ENCODE results near the gene PGC. TPM values are rescaled to one million over a fixed set of nuclear protein-coding genes. Genes with fewer than 3 reads are reported as not detected.

The PGC gene
- total RNA-seq, 4 donors from 2014 or later = 0.62 TPM; not detected in 3

DNA sequence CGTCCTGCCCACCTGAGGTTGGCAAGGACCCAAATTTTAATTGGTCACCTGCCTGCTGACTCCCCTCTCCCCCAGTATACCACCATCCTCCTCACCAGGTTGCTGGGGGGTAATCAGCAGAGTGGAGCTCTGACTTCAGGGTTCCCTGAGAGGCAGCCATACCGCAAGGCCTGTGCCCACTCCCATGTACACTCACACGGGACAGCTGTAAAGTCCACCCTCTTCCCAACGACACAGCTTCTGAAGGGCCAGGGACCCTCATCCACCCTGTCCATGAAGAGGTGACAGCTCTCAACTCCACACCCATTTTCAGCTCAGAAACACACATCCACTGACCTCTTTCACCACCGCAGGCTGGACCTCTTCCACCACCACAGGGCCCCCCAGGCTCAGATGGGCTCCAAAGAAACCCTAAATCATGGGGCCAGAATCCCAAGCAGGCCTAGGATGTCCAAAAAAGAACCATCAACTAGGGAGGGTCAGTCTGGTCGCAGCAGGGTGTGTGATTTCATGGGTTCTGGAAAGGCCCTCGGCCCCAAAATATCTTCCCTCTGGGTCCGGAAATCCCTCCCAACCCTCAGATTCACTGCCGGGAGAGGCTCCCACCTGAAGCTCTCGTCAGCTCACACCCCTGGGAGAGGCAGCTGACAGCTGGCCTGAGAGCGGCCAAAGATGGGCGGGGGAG lies 41.7 kb downstream of the PGC start:
- peaks cover 0 to 81% (median 43%) of the 10 kb centered on the region in 3 donors for H3K4me1 ChIP-seq
- WGBS, 2 donors (ENCODE audit: low coverage in 1 of 2) = 60% methylated on average over 1 of the region's 12 CpGs; no CpG with 5 or more reads in 1 of the 2 donors
- no peak for ATAC-seq

DNA sequence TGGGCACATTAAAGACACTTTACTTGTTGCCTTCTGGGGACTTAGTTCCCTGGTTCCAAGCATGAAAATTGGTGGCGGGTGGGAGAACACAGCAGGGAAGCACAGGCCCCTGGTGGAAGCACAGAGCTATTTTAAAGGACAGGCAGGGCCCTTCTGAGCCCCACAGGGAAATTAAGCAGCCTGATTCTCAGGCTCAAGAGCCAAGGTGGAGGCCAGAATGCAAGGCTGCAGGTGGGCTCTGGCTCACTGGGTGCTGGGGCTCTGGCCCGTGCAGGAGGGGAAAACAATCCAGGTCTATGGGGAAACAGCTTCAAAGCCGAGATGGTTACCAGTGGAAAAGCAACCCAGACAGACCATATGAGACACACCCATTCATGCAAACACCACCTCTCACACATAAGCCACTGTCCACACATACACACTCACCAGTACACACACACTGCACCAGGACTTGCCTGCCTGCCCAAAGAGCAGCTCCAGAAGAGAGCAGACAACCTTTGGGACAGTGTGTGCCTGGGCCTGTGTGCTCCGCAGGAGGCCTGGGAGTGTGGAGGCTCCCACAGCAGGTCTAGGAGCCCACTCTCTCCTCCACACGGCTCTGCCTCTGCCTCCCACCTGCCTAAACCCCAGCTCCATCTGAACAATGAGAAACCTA lies 42.4 kb downstream of the PGC start:
- Histone ChIP-seq H3K4me1 (peaks cover 0 to 79% (median 44%) of the 10 kb centered on the region in 3 donors), H3K4me3 (no peak overlapping the region), H3K9me3 (no peaks in the 10 kb centered on the region), H3K27me3 (no peaks in the 10 kb centered on the region), H3K27ac (peak overlapping the region; percentile 50 to 91 (median 80)), H3K36me3 (peaks cover 0 to 5% of the 10 kb centered on the region in 2 donors)
- no peak for TF ChIP-seq POLR2A (IDR thresholded peaks at IDR 0.05)
- no peak for TF ChIP-seq EP300 (IDR thresholded peaks at IDR 0.05)
- TF ChIP-seq POLR2AphosphoS5 (IDR thresholded peaks at IDR 0.05) = no peak
- TF ChIP-seq, protein P1, sequence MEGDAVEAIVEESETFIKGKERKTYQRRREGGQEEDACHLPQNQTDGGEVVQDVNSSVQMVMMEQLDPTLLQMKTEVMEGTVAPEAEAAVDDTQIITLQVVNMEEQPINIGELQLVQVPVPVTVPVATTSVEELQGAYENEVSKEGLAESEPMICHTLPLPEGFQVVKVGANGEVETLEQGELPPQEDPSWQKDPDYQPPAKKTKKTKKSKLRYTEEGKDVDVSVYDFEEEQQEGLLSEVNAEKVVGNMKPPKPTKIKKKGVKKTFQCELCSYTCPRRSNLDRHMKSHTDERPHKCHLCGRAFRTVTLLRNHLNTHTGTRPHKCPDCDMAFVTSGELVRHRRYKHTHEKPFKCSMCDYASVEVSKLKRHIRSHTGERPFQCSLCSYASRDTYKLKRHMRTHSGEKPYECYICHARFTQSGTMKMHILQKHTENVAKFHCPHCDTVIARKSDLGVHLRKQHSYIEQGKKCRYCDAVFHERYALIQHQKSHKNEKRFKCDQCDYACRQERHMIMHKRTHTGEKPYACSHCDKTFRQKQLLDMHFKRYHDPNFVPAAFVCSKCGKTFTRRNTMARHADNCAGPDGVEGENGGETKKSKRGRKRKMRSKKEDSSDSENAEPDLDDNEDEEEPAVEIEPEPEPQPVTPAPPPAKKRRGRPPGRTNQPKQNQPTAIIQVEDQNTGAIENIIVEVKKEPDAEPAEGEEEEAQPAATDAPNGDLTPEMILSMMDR (IDR thresholded peaks at IDR 0.05) = no peak
- 90 to 92% methylated on average over 2 of the region's 5 CpGs for WGBS, 2 donors (ENCODE audit: low coverage in 1 of 2)
- no peak for ATAC-seq

More for the DNA sequence above, 41.7 kb downstream of the PGC start:
- Histone ChIP-seq H3K27ac (peak overlapping the region; percentile 50 to 91 (median 80)), H3K27me3 (no peaks in the 10 kb centered on the region), H3K4me3 (peak overlapping the region in 1 of 2 donors; percentile 6), H3K9me3 (no peaks in the 10 kb centered on the region), H3K36me3 (peaks cover 0 to 5% of the 10 kb centered on the region in 2 donors)
- no peak for TF ChIP-seq POLR2A (IDR thresholded peaks at IDR 0.05)
- TF ChIP-seq POLR2AphosphoS5 (IDR thresholded peaks at IDR 0.05) = no peak
- TF ChIP-seq EP300 (IDR thresholded peaks at IDR 0.05) = no peak
- TF ChIP-seq, protein P1 (IDR thresholded peaks at IDR 0.05) = no peak

DNA sequence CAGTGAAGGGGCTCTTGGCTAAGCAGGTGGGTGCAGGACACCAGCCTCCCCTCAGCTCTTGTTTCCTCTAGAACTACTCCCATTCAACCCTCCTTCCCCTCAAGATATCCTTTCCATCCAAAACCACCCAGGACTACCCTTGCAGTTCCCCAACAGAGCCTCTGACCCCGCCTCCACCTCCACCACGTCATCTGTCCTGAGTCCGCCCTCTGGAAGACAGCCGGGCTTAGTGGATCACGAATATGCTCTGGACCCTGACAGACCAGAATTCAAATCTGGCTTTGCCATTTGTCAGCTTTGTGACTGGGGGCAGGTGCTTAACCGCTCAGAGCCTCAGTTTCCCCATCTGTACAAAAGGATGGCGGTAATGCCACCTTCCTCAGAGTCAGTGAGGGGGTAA lies 43.2 kb downstream of the PGC start:
- Histone ChIP-seq H3K27ac (peak overlapping the region in 3 of 4 donors; percentile 3 to 86 (median 75)), H3K36me3 (peaks cover 0 to 10% of the 10 kb centered on the region in 2 donors), H3K4me1 (peaks cover 0 to 86% (median 44%) of the 10 kb centered on the region in 3 donors), H3K9me3 (no peaks in the 10 kb centered on the region), H3K27me3 (no peaks in the 10 kb centered on the region), H3K4me3 (no peak overlapping the region)
- TF ChIP-seq, protein P1 (IDR thresholded peaks at IDR 0.05) = no peak
- no peak for TF ChIP-seq POLR2A (IDR thresholded peaks at IDR 0.05)
- no peak for ATAC-seq
- 61% methylated on average over 5 of the region's 7 CpGs; no CpG with 5 or more reads in 1 of the 2 donors for WGBS, 2 donors (ENCODE audit: low coverage in 1 of 2)

DNA sequence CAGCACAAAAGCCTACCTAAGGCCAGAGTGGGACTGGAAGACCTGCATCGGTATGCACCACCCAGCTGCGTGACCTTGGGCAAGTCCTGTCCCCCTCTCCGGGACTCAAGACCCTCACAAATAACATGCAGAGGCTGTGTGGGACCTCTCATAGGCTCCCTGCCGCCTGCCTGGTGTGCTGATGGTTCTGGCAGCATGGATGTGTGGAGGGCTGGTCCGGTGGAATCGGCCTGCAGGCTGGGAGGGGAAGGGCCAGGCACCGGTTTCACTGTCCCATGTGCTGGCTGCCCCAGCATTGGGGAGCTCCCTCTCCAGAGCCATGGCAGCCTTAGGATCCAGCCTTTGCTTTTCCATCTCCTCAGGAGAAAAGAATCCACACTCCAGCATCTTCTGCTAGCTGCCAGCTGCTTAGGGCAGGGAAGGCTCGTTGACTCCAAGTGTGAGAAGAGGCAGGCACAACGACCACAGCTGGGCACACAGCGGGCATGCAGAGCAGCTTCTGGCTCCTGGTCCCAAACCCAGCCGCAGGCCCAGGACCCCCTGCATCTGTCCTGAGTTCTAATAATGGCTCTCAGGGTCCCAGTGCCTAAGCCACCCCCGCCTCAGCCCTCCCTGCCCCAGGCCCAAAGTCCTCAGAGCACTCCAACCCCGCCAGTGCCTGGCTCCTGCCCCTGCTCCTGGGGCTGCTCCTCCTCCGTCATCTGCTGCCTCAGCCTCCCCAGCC lies 44.3 kb downstream of the PGC start:
- Histone ChIP-seq H3K36me3 (peaks cover 0 to 21% of the 10 kb centered on the region in 2 donors), H3K27me3 (no peaks in the 10 kb centered on the region), H3K4me3 (no peak overlapping the region), H3K27ac (no peak overlapping the region), H3K4me1 (peaks cover 0 to 86% (median 41%) of the 10 kb centered on the region in 3 donors), H3K9me3 (no peaks in the 10 kb centered on the region)
- ATAC-seq = no peak
- WGBS, 2 donors (ENCODE audit: low coverage in 1 of 2) = 70% methylated on average over 2 of the region's 14 CpGs; no CpG with 5 or more reads in 1 of the 2 donors
- no peak for TF ChIP-seq POLR2A (IDR thresholded peaks at IDR 0.05)
- TF ChIP-seq, protein P1 (IDR thresholded peaks at IDR 0.05) = no peak
- TF ChIP-seq EP300 (IDR thresholded peaks at IDR 0.05) = no peak
- no peak for TF ChIP-seq POLR2AphosphoS5 (IDR thresholded peaks at IDR 0.05)
